HepG2 (cell line): ENCODE results near the gene ZNF831. TPM values are rescaled to one million over a fixed set of nuclear protein-coding genes. Genes with fewer than 3 reads are reported as not detected.

Source experiments
- FOXK2 ChIP-seq: fragments of 450-650 bp; IDR thresholded peaks from 2 replicates; pipeline ENCODE4 v1.6.1; 2016
- MIER2 ChIP-seq: IDR thresholded peaks from 2 replicates; pipeline ENCODE4 v1.6.1; 2016; ENCODE audit warnings: missing biosample characterization, missing genetic modification reagents
- NRL ChIP-seq: sonication (generic); formaldehyde crosslinking; IDR thresholded peaks from 2 replicates; pipeline ENCODE4 v1.5.0; 2020; ENCODE audit warnings: missing genetic modification reagents, mild to moderate bottlenecking, moderate library complexity, borderline replicate concordance
- RELA ChIP-seq: sonication (generic); formaldehyde crosslinking; IDR thresholded peaks from 2 replicates; pipeline ENCODE4 v1.4.0; 2020; ENCODE audit warnings: missing genetic modification reagents
- ZNF101 ChIP-seq: sonication (generic); formaldehyde crosslinking; IDR thresholded peaks from 2 replicates; pipeline ENCODE4 v1.4.0; 2020; ENCODE audit warnings: mild to moderate bottlenecking, low read depth, missing genetic modification reagents, borderline replicate concordance
- ZNF20 ChIP-seq: sonication (generic); formaldehyde crosslinking; IDR thresholded peaks from 2 replicates; pipeline ENCODE4 v1.4.0; 2020; ENCODE audit warnings: mild to moderate bottlenecking, moderate library complexity, missing genetic modification reagents
- ZNF619 ChIP-seq: sonication (generic); formaldehyde crosslinking; IDR thresholded peaks from 2 replicates; pipeline ENCODE4 v1.4.0; 2020; ENCODE audit warnings: mild to moderate bottlenecking, missing genetic modification reagents
- polyA plus RNA-seq, 8 experiments: library from polyadenylated mRNA; depleted of rRNA in 3 of 8; stranded (reverse) in 7 of 8; unstranded in 1 of 8; fragments of >200 nt; fragmentation: Illumina TruSeq in 4 of 8; extraction: Trizol in 4 of 8; gene quantifications; 2 replicates each; pipeline versions ENCODE4 v1.2.1 to v1.2.3, GENCODE V29; 2011 to 2016; ENCODE audit warnings: low read depth in 4 of 8, missing spikeins in 1 of 8, mixed read lengths in 1 of 8; ENCODE audit not compliant: insufficient read depth in 1 of 8
- total RNA-seq, 5 experiments: library from RNA; depleted of rRNA; stranded (reverse); fragments of >200 nt; fragmentation: Illumina TruSeq; extraction: Trizol; gene quantifications; 2 replicates each; pipeline ENCODE4 v1.2.3, GENCODE V29; 2016; ENCODE audit warnings: low read depth in 1 of 5
- TF ChIP-seq, protein P1 (sequence below): sonication (generic); formaldehyde crosslinking; conservative IDR thresholded peaks from 2 replicates; pipeline ENCODE4 v1.4.0; 2020; ENCODE audit warnings: missing genetic modification reagents
- TF ChIP-seq, protein P2 (sequence below): sonication (generic); formaldehyde crosslinking; IDR thresholded peaks from 2 replicates; pipeline ENCODE4 v1.4.0; 2020; ENCODE audit warnings: missing genetic modification reagents
- TF ChIP-seq, protein P3 (sequence below): sonication (generic); formaldehyde crosslinking; IDR thresholded peaks from 2 replicates; pipeline ENCODE4 v1.4.0; 2020; ENCODE audit warnings: mild to moderate bottlenecking, missing genetic modification reagents, borderline replicate concordance
- TF ChIP-seq, protein P4 (sequence below): sonication (generic); formaldehyde crosslinking; IDR thresholded peaks from 2 replicates; pipeline ENCODE4 v1.8.0; 2022; ENCODE audit warnings: missing genetic modification reagents, mild to moderate bottlenecking, inconsistent platforms, borderline replicate concordance
- TF ChIP-seq, protein P5 (sequence below): sonication (generic); IDR thresholded peaks from 2 replicates; pipeline ENCODE4 v1.6.1; 2016; ENCODE audit warnings: low read depth, borderline replicate concordance
- TF ChIP-seq, protein P6 (sequence below): sonication (generic); formaldehyde crosslinking; conservative IDR thresholded peaks from 2 replicates; pipeline ENCODE4 v1.8.0; 2022; ENCODE audit warnings: mild to moderate bottlenecking, moderate library complexity, missing genetic modification reagents
- TF ChIP-seq, protein P7 (sequence below): sonication (generic); formaldehyde crosslinking; conservative IDR thresholded peaks from 2 replicates; pipeline ENCODE4 v1.4.0; 2020; ENCODE audit warnings: missing genetic modification reagents
- TF ChIP-seq, protein P8 (sequence below): sonication (generic); formaldehyde crosslinking; IDR thresholded peaks from 2 replicates; pipeline ENCODE4 v1.5.0; 2020; ENCODE audit warnings: mild to moderate bottlenecking, low read depth, missing genetic modification reagents, borderline replicate concordance

ZNF831 gene
- total and polyA plus RNA-seq, 2 of the 13 experiments (the other 11 are each of a cell fraction or from before 2014, with no cell fraction given): not detected

DNA sequence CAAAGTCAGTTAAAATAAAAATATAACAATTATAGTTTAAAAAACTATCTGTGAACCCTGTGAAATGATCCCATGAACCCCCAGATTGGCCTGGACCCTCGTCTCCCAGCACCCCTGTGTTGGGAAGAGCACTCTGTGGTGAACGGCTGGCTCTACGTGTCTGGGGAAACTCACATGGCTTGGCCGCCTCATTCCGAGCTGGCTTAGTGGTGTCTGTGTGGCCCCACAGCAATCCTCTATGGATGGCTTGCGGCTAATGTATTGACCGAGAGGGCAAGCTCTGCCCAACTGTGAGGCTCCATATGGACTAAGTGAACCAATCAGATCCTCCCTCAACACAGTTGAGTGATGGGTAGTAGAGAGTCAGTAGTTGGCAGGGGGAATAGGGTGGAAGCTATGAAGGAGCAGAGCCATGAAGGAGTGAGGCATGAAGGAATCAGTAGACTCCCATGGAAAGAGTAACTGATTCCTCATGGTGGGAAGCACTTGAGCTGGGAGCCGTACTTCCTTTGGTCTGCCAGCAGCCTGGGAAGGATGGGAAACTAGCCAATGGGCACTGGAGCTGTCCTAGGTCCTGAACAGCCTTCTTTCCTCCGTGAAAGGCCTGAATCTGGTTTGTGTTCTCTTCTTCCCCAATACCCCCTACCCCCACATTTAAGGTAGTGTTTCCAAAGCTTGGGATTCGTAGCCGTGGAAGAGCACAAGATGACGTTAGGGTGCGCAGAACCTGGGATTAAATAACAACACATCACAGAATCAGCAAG is 21.6 kb upstream of the ZNF831 start (continued):
- TF ChIP-seq, protein P1, sequence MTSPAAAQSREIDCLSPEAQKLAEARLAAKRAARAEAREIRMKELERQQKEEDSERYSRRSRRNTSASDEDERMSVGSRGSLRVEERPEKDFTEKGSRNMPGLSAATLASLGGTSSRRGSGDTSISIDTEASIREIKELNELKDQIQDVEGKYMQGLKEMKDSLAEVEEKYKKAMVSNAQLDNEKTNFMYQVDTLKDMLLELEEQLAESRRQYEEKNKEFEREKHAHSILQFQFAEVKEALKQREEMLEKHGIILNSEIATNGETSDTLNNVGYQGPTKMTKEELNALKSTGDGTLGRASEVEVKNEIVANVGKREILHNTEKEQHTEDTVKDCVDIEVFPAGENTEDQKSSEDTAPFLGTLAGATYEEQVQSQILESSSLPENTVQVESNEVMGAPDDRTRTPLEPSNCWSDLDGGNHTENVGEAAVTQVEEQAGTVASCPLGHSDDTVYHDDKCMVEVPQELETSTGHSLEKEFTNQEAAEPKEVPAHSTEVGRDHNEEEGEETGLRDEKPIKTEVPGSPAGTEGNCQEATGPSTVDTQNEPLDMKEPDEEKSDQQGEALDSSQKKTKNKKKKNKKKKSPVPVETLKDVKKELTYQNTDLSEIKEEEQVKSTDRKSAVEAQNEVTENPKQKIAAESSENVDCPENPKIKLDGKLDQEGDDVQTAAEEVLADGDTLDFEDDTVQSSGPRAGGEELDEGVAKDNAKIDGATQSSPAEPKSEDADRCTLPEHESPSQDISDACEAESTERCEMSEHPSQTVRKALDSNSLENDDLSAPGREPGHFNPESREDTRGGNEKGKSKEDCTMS (CRISPR knock-in tag): no peak
- TF ChIP-seq, protein P2, sequence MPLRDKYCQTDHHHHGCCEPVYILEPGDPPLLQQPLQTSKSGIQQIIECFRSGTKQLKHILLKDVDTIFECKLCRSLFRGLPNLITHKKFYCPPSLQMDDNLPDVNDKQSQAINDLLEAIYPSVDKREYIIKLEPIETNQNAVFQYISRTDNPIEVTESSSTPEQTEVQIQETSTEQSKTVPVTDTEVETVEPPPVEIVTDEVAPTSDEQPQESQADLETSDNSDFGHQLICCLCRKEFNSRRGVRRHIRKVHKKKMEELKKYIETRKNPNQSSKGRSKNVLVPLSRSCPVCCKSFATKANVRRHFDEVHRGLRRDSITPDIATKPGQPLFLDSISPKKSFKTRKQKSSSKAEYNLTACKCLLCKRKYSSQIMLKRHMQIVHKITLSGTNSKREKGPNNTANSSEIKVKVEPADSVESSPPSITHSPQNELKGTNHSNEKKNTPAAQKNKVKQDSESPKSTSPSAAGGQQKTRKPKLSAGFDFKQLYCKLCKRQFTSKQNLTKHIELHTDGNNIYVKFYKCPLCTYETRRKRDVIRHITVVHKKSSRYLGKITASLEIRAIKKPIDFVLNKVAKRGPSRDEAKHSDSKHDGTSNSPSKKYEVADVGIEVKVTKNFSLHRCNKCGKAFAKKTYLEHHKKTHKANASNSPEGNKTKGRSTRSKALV (CRISPR knock-in tag): no peak
- TF ChIP-seq, protein P3, sequence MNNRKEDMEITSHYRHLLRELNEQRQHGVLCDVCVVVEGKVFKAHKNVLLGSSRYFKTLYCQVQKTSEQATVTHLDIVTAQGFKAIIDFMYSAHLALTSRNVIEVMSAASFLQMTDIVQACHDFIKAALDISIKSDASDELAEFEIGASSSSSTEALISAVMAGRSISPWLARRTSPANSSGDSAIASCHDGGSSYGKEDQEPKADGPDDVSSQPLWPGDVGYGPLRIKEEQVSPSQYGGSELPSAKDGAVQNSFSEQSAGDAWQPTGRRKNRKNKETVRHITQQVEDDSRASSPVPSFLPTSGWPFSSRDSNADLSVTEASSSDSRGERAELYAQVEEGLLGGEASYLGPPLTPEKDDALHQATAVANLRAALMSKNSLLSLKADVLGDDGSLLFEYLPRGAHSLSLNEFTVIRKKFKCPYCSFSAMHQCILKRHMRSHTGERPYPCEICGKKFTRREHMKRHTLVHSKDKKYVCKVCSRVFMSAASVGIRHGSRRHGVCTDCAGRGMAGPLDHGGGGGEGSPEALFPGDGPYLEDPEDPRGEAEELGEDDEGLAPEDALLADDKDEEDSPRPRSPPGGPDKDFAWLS (CRISPR knock-in tag): no peak
- TF ChIP-seq, protein P4, sequence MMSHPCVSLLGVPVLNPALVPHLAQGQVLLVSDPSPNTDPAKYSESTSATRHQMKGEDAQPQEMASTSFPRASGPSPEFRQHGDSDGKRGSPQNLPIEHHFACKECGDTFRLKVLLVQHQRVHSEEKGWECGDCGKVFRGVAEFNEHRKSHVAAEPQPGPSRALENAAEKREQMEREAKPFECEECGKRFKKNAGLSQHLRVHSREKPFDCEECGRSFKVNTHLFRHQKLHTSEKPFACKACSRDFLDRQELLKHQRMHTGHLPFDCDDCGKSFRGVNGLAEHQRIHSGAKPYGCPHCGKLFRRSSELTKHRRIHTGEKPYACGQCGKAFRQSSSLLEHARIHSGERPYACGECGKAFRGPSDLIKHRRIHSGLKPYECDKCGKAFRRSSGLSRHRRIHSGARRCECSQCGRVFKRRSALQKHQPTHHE (CRISPR knock-in tag): no peak
- TF ChIP-seq, protein P5, sequence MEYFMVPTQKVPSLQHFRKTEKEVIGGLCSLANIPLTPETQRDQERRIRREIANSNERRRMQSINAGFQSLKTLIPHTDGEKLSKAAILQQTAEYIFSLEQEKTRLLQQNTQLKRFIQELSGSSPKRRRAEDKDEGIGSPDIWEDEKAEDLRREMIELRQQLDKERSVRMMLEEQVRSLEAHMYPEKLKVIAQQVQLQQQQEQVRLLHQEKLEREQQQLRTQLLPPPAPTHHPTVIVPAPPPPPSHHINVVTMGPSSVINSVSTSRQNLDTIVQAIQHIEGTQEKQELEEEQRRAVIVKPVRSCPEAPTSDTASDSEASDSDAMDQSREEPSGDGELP: no peak
- TF ChIP-seq, protein P6, sequence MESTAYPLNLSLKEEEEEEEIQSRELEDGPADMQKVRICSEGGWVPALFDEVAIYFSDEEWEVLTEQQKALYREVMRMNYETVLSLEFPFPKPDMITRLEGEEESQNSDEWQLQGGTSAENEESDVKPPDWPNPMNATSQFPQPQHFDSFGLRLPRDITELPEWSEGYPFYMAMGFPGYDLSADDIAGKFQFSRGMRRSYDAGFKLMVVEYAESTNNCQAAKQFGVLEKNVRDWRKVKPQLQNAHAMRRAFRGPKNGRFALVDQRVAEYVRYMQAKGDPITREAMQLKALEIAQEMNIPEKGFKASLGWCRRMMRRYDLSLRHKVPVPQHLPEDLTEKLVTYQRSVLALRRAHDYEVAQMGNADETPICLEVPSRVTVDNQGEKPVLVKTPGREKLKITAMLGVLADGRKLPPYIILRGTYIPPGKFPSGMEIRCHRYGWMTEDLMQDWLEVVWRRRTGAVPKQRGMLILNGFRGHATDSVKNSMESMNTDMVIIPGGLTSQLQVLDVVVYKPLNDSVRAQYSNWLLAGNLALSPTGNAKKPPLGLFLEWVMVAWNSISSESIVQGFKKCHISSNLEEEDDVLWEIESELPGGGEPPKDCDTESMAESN: peak; percentile 99
- no peak for TF ChIP-seq RELA (CRISPR knock-in tag)
- TF ChIP-seq ZNF101 (CRISPR knock-in tag): no peak
- no peak for TF ChIP-seq ZNF619 (CRISPR knock-in tag)
- TF ChIP-seq, protein P7, sequence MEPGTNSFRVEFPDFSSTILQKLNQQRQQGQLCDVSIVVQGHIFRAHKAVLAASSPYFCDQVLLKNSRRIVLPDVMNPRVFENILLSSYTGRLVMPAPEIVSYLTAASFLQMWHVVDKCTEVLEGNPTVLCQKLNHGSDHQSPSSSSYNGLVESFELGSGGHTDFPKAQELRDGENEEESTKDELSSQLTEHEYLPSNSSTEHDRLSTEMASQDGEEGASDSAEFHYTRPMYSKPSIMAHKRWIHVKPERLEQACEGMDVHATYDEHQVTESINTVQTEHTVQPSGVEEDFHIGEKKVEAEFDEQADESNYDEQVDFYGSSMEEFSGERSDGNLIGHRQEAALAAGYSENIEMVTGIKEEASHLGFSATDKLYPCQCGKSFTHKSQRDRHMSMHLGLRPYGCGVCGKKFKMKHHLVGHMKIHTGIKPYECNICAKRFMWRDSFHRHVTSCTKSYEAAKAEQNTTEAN: 0 out of 2 replicates have a peak, but pooled peaks have one; percentile 62
- TF ChIP-seq NRL (CRISPR knock-in tag): no peak
- no peak for TF ChIP-seq FOXK2
- no peak for TF ChIP-seq ZNF20
- TF ChIP-seq MIER2 (CRISPR knock-in tag): peak; percentile 98
- TF ChIP-seq, protein P8, sequence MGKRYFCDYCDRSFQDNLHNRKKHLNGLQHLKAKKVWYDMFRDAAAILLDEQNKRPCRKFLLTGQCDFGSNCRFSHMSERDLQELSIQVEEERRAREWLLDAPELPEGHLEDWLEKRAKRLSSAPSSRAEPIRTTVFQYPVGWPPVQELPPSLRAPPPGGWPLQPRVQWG (CRISPR knock-in tag): no peak
